GM12878 (cell line): Measurements from ENCODE around the gene CEP131. TPM values are rescaled to one million over a fixed set of nuclear protein-coding genes. Genes with fewer than 3 reads are reported as not detected.

Source experiments
- BCL11A ChIP-seq: IDR thresholded peaks from 2 replicates; pipeline ENCODE4 v1.6.1; 2011; ENCODE audit warnings: low read depth, low read length
- BRCA1 ChIP-seq: IDR thresholded peaks from 2 replicates; pipeline ENCODE4 v1.6.1; 2011; ENCODE audit warnings: low read depth, low read length, improper control_type of control experiment
- CBFB ChIP-seq: IDR thresholded peaks from 2 replicates; pipeline ENCODE4 v1.6.1; 2016; ENCODE audit warnings: antibody characterized with exemption, low read depth
- CBX5 ChIP-seq: sonication (generic); IDR thresholded peaks from 2 replicates; pipeline ENCODE4 v1.6.1; 2016; ENCODE audit warnings: low read depth, moderate library complexity, mild to moderate bottlenecking, inconsistent platforms
- DPF2 ChIP-seq: fragments of 450-650 bp; IDR thresholded peaks from 2 replicates; pipeline ENCODE4 v1.6.1; 2017; ENCODE audit warnings: mild to moderate bottlenecking
- ESRRA ChIP-seq: IDR thresholded peaks from 2 replicates; pipeline ENCODE4 v1.6.1; 2012; ENCODE audit warnings: mild to moderate bottlenecking, low read length, improper control_type of control experiment
- HDAC6 ChIP-seq: fragments of 200-600 bp; sonication (generic); IDR thresholded peaks from one replicate; pipeline ENCODE4 v1.8.0; 2017; ENCODE audit warnings: antibody characterized with exemption; ENCODE audit not compliant: unreplicated experiment
- HSF1 ChIP-seq: fragments of 150-350 bp; IDR thresholded peaks from 2 replicates; pipeline ENCODE4 v1.6.1; 2014; ENCODE audit warnings: mild to moderate bottlenecking, low read depth, low read length
- IKZF2 ChIP-seq, 2 experiments: fragments of 450-650 bp; IDR thresholded peaks; 2 replicates each; pipeline ENCODE4 v1.6.1; 2017; ENCODE audit warnings: mild to moderate bottlenecking in 2 of 2, moderate library complexity in 2 of 2
- MTA2 ChIP-seq: fragments of 450-650 bp; IDR thresholded peaks from 2 replicates; pipeline ENCODE4 v1.6.1; 2016; ENCODE audit warnings: low read depth, mild to moderate bottlenecking, moderate library complexity
- NFYA ChIP-seq: IDR thresholded peaks from 2 replicates; pipeline ENCODE4 v1.6.1; 2011; ENCODE audit warnings: low read depth, mild to moderate bottlenecking, low read length, improper control_type of control experiment, borderline replicate concordance
- PAX5 ChIP-seq: IDR thresholded peaks from 2 replicates; pipeline ENCODE4 v1.6.1; 2011; ENCODE audit warnings: low read depth, low read length, borderline replicate concordance
- PML ChIP-seq: IDR thresholded peaks from 2 replicates; pipeline ENCODE4 v1.6.1; 2012; ENCODE audit warnings: low read length, inconsistent platforms
- RAD51 ChIP-seq: fragments of 450-650 bp; IDR thresholded peaks from 2 replicates; pipeline ENCODE4 v1.6.1; 2016; ENCODE audit warnings: moderate library complexity, mild to moderate bottlenecking, inconsistent platforms
- RCOR1 ChIP-seq: conservative IDR thresholded peaks from 2 replicates; pipeline ENCODE4 v1.6.1; 2012; ENCODE audit warnings: low read depth, low read length, improper control_type of control experiment
- REST ChIP-seq: IDR thresholded peaks from 2 replicates; pipeline ENCODE4 v1.6.1; 2012; ENCODE audit warnings: mild to moderate bottlenecking, low read depth, low read length
- SIN3A ChIP-seq: IDR thresholded peaks from 2 replicates; pipeline ENCODE4 v1.6.1; 2012; ENCODE audit warnings: low read depth, low read length, improper control_type of control experiment
- SREBF2 ChIP-seq: IDR thresholded peaks from 2 replicates; pipeline ENCODE4 v1.6.1; 2012; ENCODE audit warnings: mild to moderate bottlenecking, low read length
- STAT1 ChIP-seq: fragments of 450-650 bp; conservative IDR thresholded peaks from 2 replicates; pipeline ENCODE4 v1.6.1; 2014; ENCODE audit warnings: antibody characterized with exemption, mild to moderate bottlenecking
- TARDBP ChIP-seq: IDR thresholded peaks from 2 replicates; pipeline ENCODE4 v1.6.1; 2016; ENCODE audit warnings: borderline replicate concordance
- TCF7 ChIP-seq: IDR thresholded peaks from 2 replicates; pipeline ENCODE4 v1.6.1; 2014; ENCODE audit warnings: antibody characterized with exemption, borderline replicate concordance
- YY1 ChIP-seq: IDR thresholded peaks from 2 replicates; pipeline ENCODE4 v1.6.1; 2011; ENCODE audit warnings: low read depth, mild to moderate bottlenecking, low read length
- ZNF274 ChIP-seq: IDR thresholded peaks from one replicate; pipeline ENCODE4 v1.8.0; 2011; ENCODE audit not compliant: insufficient read length, insufficient read depth
- ZNF622 ChIP-seq: fragments of 450-650 bp; IDR thresholded peaks from 2 replicates; pipeline ENCODE4 v1.6.1; 2017; ENCODE audit warnings: mild to moderate bottlenecking, inconsistent platforms
- polyA plus RNA-seq, 11 experiments: library from polyadenylated mRNA; depleted of rRNA in 4 of 11; unstranded in 6 of 11; stranded (reverse) in 5 of 11; fragments of >200 nt; fragmentation: Nextera tagmentation in 4 of 11; fragmentation: Illumina TruSeq in 1 of 11; extraction: Ambion mirVana in 4 of 11; extraction: Trizol in 1 of 11; gene quantifications; 1 replicate in 1 of 11; 2 replicates in 10 of 11; pipeline versions ENCODE4 v1.2.1 to v1.2.3, GENCODE V29; 2011 to 2016; ENCODE audit warnings: inconsistent platforms in 2 of 11, missing spikeins in 2 of 11, low read depth in 1 of 11
- total RNA-seq, 4 experiments: library from RNA; depleted of rRNA in 3 of 4; stranded (reverse); fragments of >200 nt in 3 of 4; fragmentation: Illumina TruSeq in 1 of 4; extraction: Trizol in 1 of 4; gene quantifications; 2 replicates each; pipeline versions ENCODE4 v1.2.1 to v1.2.3, GENCODE V29; 2013 to 2021
- TF ChIP-seq, protein P1 (sequence below): fragments of 450-650 bp; IDR thresholded peaks from 2 replicates; pipeline ENCODE4 v1.6.1; 2016; ENCODE audit warnings: mild to moderate bottlenecking, moderate library complexity, borderline replicate concordance

CEP131 gene
- total and polyA plus RNA-seq, 10 of the 15 experiments (the other 5 are each of a cell fraction or from before 2014, with no cell fraction given), result 0.05 to 17.3 (median 6.7) TPM

DNA sequence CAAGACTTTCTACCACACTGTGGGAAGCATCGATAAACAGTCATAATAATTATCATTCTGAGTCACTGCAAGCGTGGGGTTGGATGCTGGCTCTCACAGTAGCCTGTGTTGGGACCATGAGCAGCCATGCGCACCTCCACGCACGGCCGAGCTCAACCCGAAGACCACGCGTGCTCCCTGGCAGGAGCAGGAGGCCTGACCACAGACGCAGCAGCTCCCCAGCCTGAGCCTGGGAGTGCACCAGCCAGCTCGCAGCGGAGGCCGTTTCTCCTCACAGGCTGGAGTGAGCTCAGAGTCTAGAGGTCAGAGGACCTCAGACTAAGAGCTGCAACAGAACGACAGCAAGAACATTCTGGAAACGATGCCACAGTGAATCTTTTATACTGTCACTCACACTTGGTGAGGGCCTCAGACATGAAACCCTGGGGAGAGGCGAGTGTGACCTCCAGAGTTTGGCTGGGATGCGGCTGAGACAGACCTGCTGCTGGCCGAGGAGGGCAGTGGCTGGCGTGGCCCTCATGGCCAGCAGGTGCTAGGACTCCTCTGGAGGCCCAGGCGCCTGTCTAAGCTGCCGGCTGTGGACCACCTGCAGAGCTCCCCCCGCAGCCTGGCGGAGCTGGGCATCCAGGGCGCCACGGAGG is 22.4 kb upstream of the CEP131 start (continued):
- TF ChIP-seq NFYA (no peak), ZNF274 (no peak), RAD51 (no peak), ZNF622 (no peak), HDAC6 (no peak), TCF7 (no peak), REST (no peak), ESRRA (no peak), CBX5 (no peak), SREBF2 (no peak), CBFB (no peak), SIN3A (no peak), STAT1 (no peak), MTA2 (peak; percentile 36; the same call in 1 of the 2 replicates), RCOR1 (no peak), YY1 (peak; percentile 49; the same call in 1 of the 2 replicates), HSF1 (no peak), BRCA1 (no peak), PML (peak; percentile 72; the same call in 1 of the 2 replicates), TARDBP (no peak), IKZF2 (IDR thresholded peaks at IDR 0.05) (peak; percentile 75 to 80), PAX5 (peak; percentile 98), BCL11A (peak; percentile 79), DPF2 (peak; percentile 73)
- TF ChIP-seq, protein P1, sequence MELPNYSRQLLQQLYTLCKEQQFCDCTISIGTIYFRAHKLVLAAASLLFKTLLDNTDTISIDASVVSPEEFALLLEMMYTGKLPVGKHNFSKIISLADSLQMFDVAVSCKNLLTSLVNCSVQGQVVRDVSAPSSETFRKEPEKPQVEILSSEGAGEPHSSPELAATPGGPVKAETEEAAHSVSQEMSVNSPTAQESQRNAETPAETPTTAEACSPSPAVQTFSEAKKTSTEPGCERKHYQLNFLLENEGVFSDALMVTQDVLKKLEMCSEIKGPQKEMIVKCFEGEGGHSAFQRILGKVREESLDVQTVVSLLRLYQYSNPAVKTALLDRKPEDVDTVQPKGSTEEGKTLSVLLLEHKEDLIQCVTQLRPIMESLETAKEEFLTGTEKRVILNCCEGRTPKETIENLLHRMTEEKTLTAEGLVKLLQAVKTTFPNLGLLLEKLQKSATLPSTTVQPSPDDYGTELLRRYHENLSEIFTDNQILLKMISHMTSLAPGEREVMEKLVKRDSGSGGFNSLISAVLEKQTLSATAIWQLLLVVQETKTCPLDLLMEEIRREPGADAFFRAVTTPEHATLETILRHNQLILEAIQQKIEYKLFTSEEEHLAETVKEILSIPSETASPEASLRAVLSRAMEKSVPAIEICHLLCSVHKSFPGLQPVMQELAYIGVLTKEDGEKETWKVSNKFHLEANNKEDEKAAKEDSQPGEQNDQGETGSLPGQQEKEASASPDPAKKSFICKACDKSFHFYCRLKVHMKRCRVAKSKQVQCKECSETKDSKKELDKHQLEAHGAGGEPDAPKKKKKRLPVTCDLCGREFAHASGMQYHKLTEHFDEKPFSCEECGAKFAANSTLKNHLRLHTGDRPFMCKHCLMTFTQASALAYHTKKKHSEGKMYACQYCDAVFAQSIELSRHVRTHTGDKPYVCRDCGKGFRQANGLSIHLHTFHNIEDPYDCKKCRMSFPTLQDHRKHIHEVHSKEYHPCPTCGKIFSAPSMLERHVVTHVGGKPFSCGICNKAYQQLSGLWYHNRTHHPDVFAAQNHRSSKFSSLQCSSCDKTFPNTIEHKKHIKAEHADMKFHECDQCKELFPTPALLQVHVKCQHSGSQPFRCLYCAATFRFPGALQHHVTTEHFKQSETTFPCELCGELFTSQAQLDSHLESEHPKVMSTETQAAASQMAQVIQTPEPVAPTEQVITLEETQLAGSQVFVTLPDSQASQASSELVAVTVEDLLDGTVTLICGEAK, result no peak
